Measurements from ENCODE around the gene PRKCA.

Gene PRKCA

GRCh38 chr17:66573078-66573477, 270.7 kb downstream of the PRKCA start:
- Mint-ChIP-seq H3K9me3 (no peaks in the 10 kb centered on the region), H3K4me1 (peaks cover 27% of the 10 kb centered on the region), H3K4me3 (no peak overlapping the region), H3K27ac (no peak overlapping the region), H3K36me3 (peaks cover 4% of the 10 kb centered on the region), H3K27me3 (no peaks in the 10 kb centered on the region)

- Mint-ChIP-seq H3K36me3 (peaks cover 6% of the 10 kb centered on the region), H3K4me3 (no peak overlapping the region), H3K4me1 (peaks cover 34% of the 10 kb centered on the region), H3K9me3 (no peaks in the 10 kb centered on the region), H3K27me3 (no peaks in the 10 kb centered on the region), H3K27ac (no peak overlapping the region)
Measured at GRCh38 chr17:66574123-66574522, 271.7 kb downstream of the PRKCA start.

- Mint-ChIP-seq H3K9me3 (no peaks in the 10 kb centered on the region), H3K36me3 (peaks cover 10% of the 10 kb centered on the region), H3K4me3 (no peak overlapping the region), H3K27me3 (no peaks in the 10 kb centered on the region), H3K27ac (no peak overlapping the region), H3K4me1 (peaks cover 38% of the 10 kb centered on the region)
Measured at GRCh38 chr17:66576473-66576872, 274.1 kb downstream of the PRKCA start.

GRCh38 chr17:66577041-66577440, 274.6 kb downstream of the PRKCA start:
- Mint-ChIP-seq H3K4me3 (no peak overlapping the region), H3K9me3 (no peaks in the 10 kb centered on the region), H3K27ac (no peak overlapping the region), H3K36me3 (peaks cover 12% of the 10 kb centered on the region), H3K4me1 (peaks cover 32% of the 10 kb centered on the region), H3K27me3 (no peaks in the 10 kb centered on the region)

GRCh38 chr17:66578781-66579489, 276.5 kb downstream of the PRKCA start:
- peaks cover 16% of the 10 kb centered on the region for H3K36me3 Mint-ChIP-seq
- peak overlapping the region; percentile 78 for H3K27ac Mint-ChIP-seq
- H3K4me1 Mint-ChIP-seq: peaks cover 44% of the 10 kb centered on the region
- no peak overlapping the region for H3K4me3 Mint-ChIP-seq
- no peaks in the 10 kb centered on the region for H3K27me3 Mint-ChIP-seq
- no peaks in the 10 kb centered on the region for H3K9me3 Mint-ChIP-seq

- Mint-ChIP-seq H3K27ac (peak overlapping the region; percentile 73), H3K27me3 (no peaks in the 10 kb centered on the region), H3K4me1 (peaks cover 47% of the 10 kb centered on the region), H3K36me3 (peaks cover 16% of the 10 kb centered on the region), H3K9me3 (no peaks in the 10 kb centered on the region), H3K4me3 (no peak overlapping the region)
Measured at GRCh38 chr17:66579556-66579955, 277.1 kb downstream of the PRKCA start.

GRCh38 chr17:66580184-66580955, 278.0 kb downstream of the PRKCA start:
- Mint-ChIP-seq H3K27ac (peak overlapping the region; percentile 76), H3K9me3 (no peaks in the 10 kb centered on the region), H3K27me3 (no peaks in the 10 kb centered on the region), H3K36me3 (peaks cover 19% of the 10 kb centered on the region), H3K4me1 (peaks cover 52% of the 10 kb centered on the region), H3K4me3 (no peak overlapping the region)

- Mint-ChIP-seq H3K27me3 (no peaks in the 10 kb centered on the region), H3K4me1 (peaks cover 55% of the 10 kb centered on the region), H3K27ac (peak overlapping the region; percentile 30), H3K36me3 (peaks cover 19% of the 10 kb centered on the region), H3K9me3 (no peaks in the 10 kb centered on the region), H3K4me3 (no peak overlapping the region)
Measured at GRCh38 chr17:66580956-66581391, 278.6 kb downstream of the PRKCA start.

GRCh38 chr17:66582373-66583111, 280.1 kb downstream of the PRKCA start:
- no peaks in the 10 kb centered on the region for H3K9me3 Mint-ChIP-seq
- H3K36me3 Mint-ChIP-seq: peaks cover 19% of the 10 kb centered on the region
- H3K4me3 Mint-ChIP-seq: no peak overlapping the region
- H3K27me3 Mint-ChIP-seq: no peaks in the 10 kb centered on the region
- H3K27ac Mint-ChIP-seq: no peak overlapping the region
- H3K4me1 Mint-ChIP-seq: peaks cover 65% of the 10 kb centered on the region

GRCh38 chr17:66583112-66583748, 280.8 kb downstream of the PRKCA start:
- H3K27me3 Mint-ChIP-seq: no peaks in the 10 kb centered on the region
- no peaks in the 10 kb centered on the region for H3K9me3 Mint-ChIP-seq
- H3K4me3 Mint-ChIP-seq: no peak overlapping the region
- H3K36me3 Mint-ChIP-seq: peaks cover 19% of the 10 kb centered on the region
- peak overlapping the region; percentile 12 for H3K27ac Mint-ChIP-seq
- H3K4me1 Mint-ChIP-seq: peaks cover 65% of the 10 kb centered on the region

- H3K4me1 Mint-ChIP-seq: peaks cover 58% of the 10 kb centered on the region
- no peak overlapping the region for H3K4me3 Mint-ChIP-seq
- no peaks in the 10 kb centered on the region for H3K9me3 Mint-ChIP-seq
- H3K36me3 Mint-ChIP-seq: peaks cover 11% of the 10 kb centered on the region
- H3K27ac Mint-ChIP-seq: peak overlapping the region; percentile 2
- no peaks in the 10 kb centered on the region for H3K27me3 Mint-ChIP-seq
Measured at GRCh38 chr17:66584927-66585326, 282.5 kb downstream of the PRKCA start.

GRCh38 chr17:66585472-66585871, 283.1 kb downstream of the PRKCA start:
- no peak overlapping the region for H3K4me3 Mint-ChIP-seq
- peaks cover 11% of the 10 kb centered on the region for H3K36me3 Mint-ChIP-seq
- H3K9me3 Mint-ChIP-seq: no peaks in the 10 kb centered on the region
- peaks cover 57% of the 10 kb centered on the region for H3K4me1 Mint-ChIP-seq
- H3K27ac Mint-ChIP-seq: no peak overlapping the region
- H3K27me3 Mint-ChIP-seq: no peaks in the 10 kb centered on the region

- peaks cover 11% of the 10 kb centered on the region for H3K36me3 Mint-ChIP-seq
- no peaks in the 10 kb centered on the region for H3K27me3 Mint-ChIP-seq
- H3K27ac Mint-ChIP-seq: peak overlapping the region; percentile 76
- no peak overlapping the region for H3K4me3 Mint-ChIP-seq
- H3K9me3 Mint-ChIP-seq: no peaks in the 10 kb centered on the region
- peaks cover 41% of the 10 kb centered on the region for H3K4me1 Mint-ChIP-seq
Measured at GRCh38 chr17:66589892-66590291, 287.5 kb downstream of the PRKCA start.

- H3K4me1 Mint-ChIP-seq: peaks cover 18% of the 10 kb centered on the region
- H3K27ac Mint-ChIP-seq: peak overlapping the region; percentile 80
- peaks cover 14% of the 10 kb centered on the region for H3K36me3 Mint-ChIP-seq
- H3K9me3 Mint-ChIP-seq: no peaks in the 10 kb centered on the region
- H3K27me3 Mint-ChIP-seq: no peaks in the 10 kb centered on the region
- no peak overlapping the region for H3K4me3 Mint-ChIP-seq
Measured at GRCh38 chr17:66593116-66593515, 290.7 kb downstream of the PRKCA start.

GRCh38 chr17:66595893-66596292, 293.5 kb downstream of the PRKCA start:
- no peak overlapping the region for H3K4me3 Mint-ChIP-seq
- H3K9me3 Mint-ChIP-seq: no peaks in the 10 kb centered on the region
- H3K27ac Mint-ChIP-seq: no peak overlapping the region
- H3K4me1 Mint-ChIP-seq: peaks cover 7% of the 10 kb centered on the region
- H3K27me3 Mint-ChIP-seq: no peaks in the 10 kb centered on the region
- peaks cover 12% of the 10 kb centered on the region for H3K36me3 Mint-ChIP-seq

All from activated naive CD4-positive, alpha-beta T cell treated with anti-CD3 and anti-CD28 coated beads, Interleukin-2, amount 50 U/mL, for 24 hours (primary cell).